Measurements from ENCODE around the gene CEP19. TPM values are rescaled to one million over a fixed set of nuclear protein-coding genes. Genes with fewer than 3 reads are reported as not detected.

The CEP19 gene
- total and polyA plus RNA-seq, 2 of the 8 experiments (the other 6 are each of a cell fraction or from before 2014, with no cell fraction given) = 0.95 to 1.6 TPM

DNA sequence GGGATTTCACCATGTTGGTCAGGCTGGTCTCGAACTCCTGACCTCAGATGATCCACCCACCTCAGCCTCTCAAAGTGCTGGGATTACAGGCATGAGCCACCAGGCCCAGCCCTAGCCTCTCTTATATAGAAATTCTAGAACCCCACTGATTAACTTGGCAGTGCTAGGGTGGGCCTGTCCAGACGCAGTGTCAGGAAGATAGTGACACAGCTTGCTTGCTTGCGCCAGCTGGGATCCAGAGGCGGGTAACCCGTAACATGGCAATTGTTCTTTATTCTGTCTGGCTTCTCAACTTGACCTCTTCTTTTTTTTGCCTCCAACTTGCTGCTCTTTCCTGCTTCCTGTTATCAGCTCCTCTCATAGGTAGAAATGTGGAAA, 16.2 kb downstream of the CEP19 start:
- no peak overlapping the region for H3K9ac ChIP-seq (replicated peaks in 1 of 4; ENCODE audit: extremely low read depth in 1 of 4, low read depth in 3 of 4, low read length in 3 of 4)
- CTCF ChIA-PET (ENCODE audit: partially characterized antibody) = interaction anchor here (1.2 kb wide), 1 partner anchor 12 kb away, joined by 3 read pairs; no protein-coding TSS in a partner anchor
- no peak overlapping the region for H4K8ac ChIP-seq (ENCODE audit: extremely low read depth, insufficient read depth, low read length)
- no peak overlapping the region for H3K27ac ChIP-seq (ENCODE audit: low read depth, low read length)
- H3K14ac ChIP-seq (ENCODE audit: insufficient read length) = no peak overlapping the region
- H2AFZ ChIP-seq (ENCODE audit: low read length) = no peak overlapping the region
- H2BK5ac ChIP-seq (ENCODE audit: low read depth, low read length) = no peak overlapping the region
- H3K4me1 ChIP-seq (replicated peaks in 1 of 4; ENCODE audit: control insufficient read depth in 3 of 4, insufficient read depth in 4 of 4, low read length in 3 of 4) = no peaks in the 10 kb centered on the region
- H2BK20ac ChIP-seq (ENCODE audit: low read length) = no peak overlapping the region
- FAIRE-seq (no peak), DNase-seq (ENCODE audit: low read depth in 1 of 2, low spot score in 2 of 2) (no peak)
- no peaks in the 10 kb centered on the region for H3K79me2 ChIP-seq (ENCODE audit: control insufficient read depth in 1 of 2, insufficient read depth in 2 of 2, low read length in 2 of 2)
- no peak overlapping the region for H4K91ac ChIP-seq (replicated peaks; ENCODE audit: insufficient read length, low read length)
- H4K20me1 ChIP-seq (replicated peaks in 1 of 2; ENCODE audit: control insufficient read depth in 1 of 2, insufficient read depth in 2 of 2, low read length in 2 of 2) = peaks cover 0 to 6% of the 10 kb centered on the region in 2 experiments
- no peak overlapping the region for H4K5ac ChIP-seq (ENCODE audit: insufficient read length, low read depth, low read length)
- H3K4ac ChIP-seq (replicated peaks; ENCODE audit: insufficient read length, low read depth, low read length) = no peak overlapping the region
- TF ChIP-seq HDAC2 (IDR thresholded peaks at IDR 0.05; ENCODE audit: borderline replicate concordance in 1 of 2, low read depth in 2 of 2, low read length in 2 of 2) (no peak), TCF12 (IDR thresholded peaks at IDR 0.05; ENCODE audit: low read depth, low read length) (no peak), TAF7 (optimal IDR thresholded peaks at IDR 0.05; ENCODE audit: borderline replicate concordance, low read depth, low read length) (no peak), CBX8 (IDR thresholded peaks at IDR 0.05; ENCODE audit: borderline replicate concordance, low read depth, low read length) (no peak)
- H2BK12ac ChIP-seq (ENCODE audit: low read depth, low read length) = no peak overlapping the region
- H2AK5ac ChIP-seq (ENCODE audit: low read depth, low read length) = no peak overlapping the region
- no peaks in the 10 kb centered on the region for H3K36me3 ChIP-seq (ENCODE audit: control insufficient read depth in 2 of 4, insufficient read depth in 4 of 4, low read length in 3 of 4)
- H3K18ac ChIP-seq (ENCODE audit: extremely low read depth, low read length) = no peak overlapping the region
- no peak overlapping the region for H2BK15ac ChIP-seq (ENCODE audit: low read length)
- H3K23me2 ChIP-seq (ENCODE audit: low read depth, low read length) = peaks cover 14% of the 10 kb centered on the region; the same call in 1 of the 2 replicates
- no peak overlapping the region for H3K23ac ChIP-seq (ENCODE audit: insufficient read length)
- H3K79me1 ChIP-seq (ENCODE audit: low read depth, low read length) = no peaks in the 10 kb centered on the region
- 87% methylated on average over 5 of the region's 5 CpGs; no CpG with 5 or more reads in 1 of the 2 experiments for WGBS, 2 experiments (ENCODE audit: extremely low coverage in 1 of 2, insufficient coverage in 1 of 2, insufficient read length in 1 of 2, insufficient replicate concordance in 2 of 2, low coverage in 1 of 2, low lambda C conversion rate in 2 of 2, missing lambda C conversion rate in 1 of 2)
- H2BK120ac ChIP-seq (replicated peaks; ENCODE audit: low read depth, low read length) = no peak overlapping the region
- H3K4me2 ChIP-seq (ENCODE audit: insufficient read depth in 1 of 2, low read depth in 2 of 2, low read length in 2 of 2) = no peak overlapping the region
- no peak overlapping the region for H3K56ac ChIP-seq (replicated peaks; ENCODE audit: insufficient read length, low read depth, low read length)
- no peak overlapping the region for H3K4me3 ChIP-seq (ENCODE audit: extremely low read depth in 1 of 4, insufficient read depth in 2 of 4, low read depth in 3 of 4, low read length in 4 of 4)
- POLR2A ChIA-PET (ENCODE audit: partially characterized antibody) = no interaction called here
- H3K9me3 ChIP-seq (ENCODE audit: insufficient read depth in 2 of 2, low read depth in 1 of 2, low read length in 1 of 2) = no peaks in the 10 kb centered on the region
- H3K27me3 ChIP-seq (replicated peaks in 1 of 4; ENCODE audit: control insufficient read depth in 3 of 4, extremely low read depth in 1 of 4, insufficient read depth in 3 of 4, low read length in 3 of 4) = no peaks in the 10 kb centered on the region
